ENCODE data around the gene IGFBP4. TPM values are rescaled to one million over a fixed set of nuclear protein-coding genes. Genes with fewer than 3 reads are reported as not detected.

Gene IGFBP4
- total and polyA plus RNA-seq, 2 of the 4 experiments (the other 2 are of a cell fraction): 308 to 1,187 TPM

DNA sequence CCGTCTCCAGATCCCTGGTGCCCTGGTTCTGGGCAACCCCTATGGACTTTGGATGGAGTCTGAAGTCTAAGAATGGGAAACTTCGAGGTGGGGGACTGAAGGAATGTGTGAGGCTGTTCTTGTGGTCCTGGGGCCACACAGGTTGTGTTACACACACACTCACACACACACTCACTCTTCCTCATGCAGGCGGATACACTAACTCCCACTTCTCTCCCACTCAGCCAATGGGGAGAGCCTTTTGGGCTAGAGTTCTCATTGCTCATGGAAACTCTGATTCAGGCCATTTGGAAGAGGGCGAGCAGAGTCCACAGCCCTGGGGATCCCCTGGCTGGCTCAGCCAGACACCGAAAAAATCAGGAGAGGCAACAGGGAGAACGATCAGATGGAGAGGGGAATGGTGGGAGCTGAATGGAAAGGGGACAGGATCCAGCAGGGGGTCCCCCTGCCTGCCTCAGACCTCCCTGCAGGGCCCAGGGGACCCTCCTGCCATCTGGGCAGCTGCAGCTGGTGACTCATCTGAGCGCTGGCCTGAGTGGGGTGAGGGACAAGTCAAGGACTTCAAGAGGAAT, 9.1 kb downstream of the IGFBP4 start (continued):
- TF ChIP-seq FOS (IDR thresholded peaks at IDR 0.05; ENCODE audit: low read depth, low read length): 0 out of 2 replicates have a peak, but pooled peaks have one; percentile 7

DNA sequence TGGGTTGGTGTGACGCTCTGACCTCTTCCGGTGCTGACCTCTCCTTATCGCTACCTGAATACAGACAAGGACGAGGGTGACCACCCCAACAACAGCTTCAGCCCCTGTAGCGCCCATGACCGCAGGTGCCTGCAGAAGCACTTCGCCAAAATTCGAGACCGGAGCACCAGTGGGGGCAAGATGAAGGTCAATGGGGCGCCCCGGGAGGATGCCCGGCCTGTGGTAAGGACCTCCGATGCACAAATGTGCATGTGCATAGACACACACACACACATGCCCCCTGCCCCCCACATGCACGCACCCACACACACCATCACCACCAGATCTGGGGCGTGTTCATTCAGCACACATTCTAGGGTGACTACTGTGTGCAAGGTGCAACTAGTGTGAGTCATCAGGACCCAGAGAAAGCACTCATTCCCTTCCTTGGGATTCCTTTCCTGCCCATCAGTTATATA, 9.7 kb downstream of the IGFBP4 start:
- H3K9me1 ChIP-seq (ENCODE audit: insufficient read depth, low read length): peaks cover 63% of the 10 kb centered on the region
- no peaks in the 10 kb centered on the region for H3K27me3 ChIP-seq (ENCODE audit: control insufficient read depth, insufficient read depth, low read length)
- no peak overlapping the region for H3K4ac ChIP-seq (ENCODE audit: low read depth, low read length)
- POLR2A ChIA-PET (ENCODE audit: unreplicated experiment): no interaction called here
- H4K20me1 ChIP-seq (ENCODE audit: insufficient read depth, low read length): peaks cover 83% of the 10 kb centered on the region
- peak overlapping the region; percentile 4; the same call in 1 of the 2 replicates for H2AK5ac ChIP-seq (ENCODE audit: low read depth, low read length)
- H4K91ac ChIP-seq (ENCODE audit: insufficient read depth, low read depth, low read length): no peak overlapping the region
- H3K18ac ChIP-seq (ENCODE audit: low read depth, low read length): no peak overlapping the region
- peaks cover 57% of the 10 kb centered on the region for H3K4me1 ChIP-seq (ENCODE audit: control insufficient read depth, insufficient read depth, low read length)
- H4K8ac ChIP-seq (ENCODE audit: low read depth in 2 of 2, low read length in 2 of 2): no peak overlapping the region
- H3K56ac ChIP-seq (ENCODE audit: extremely low read depth, insufficient read depth, low read length): no peak overlapping the region
- no peak overlapping the region for H2BK20ac ChIP-seq (ENCODE audit: low read depth, low read length)
- H3K79me1 ChIP-seq (ENCODE audit: low read depth in 1 of 2, low read length in 2 of 2): peaks cover 28 to 88% of the 10 kb centered on the region in 2 experiments
- no peak overlapping the region for H3K4me2 ChIP-seq (ENCODE audit: low read depth, low read length)
- no peak overlapping the region for H2BK15ac ChIP-seq (ENCODE audit: low read depth, low read length)
- H3K23ac ChIP-seq (ENCODE audit: low read depth, low read length): no peak overlapping the region
- no peak overlapping the region for H2BK5ac ChIP-seq (ENCODE audit: low read depth, low read length, poor library complexity, severe bottlenecking)
- dilution Hi-C loops (cut with HindIII; ENCODE audit: low sequenced_read_pairs, unreplicated experiment): no loop called here
- H3K14ac ChIP-seq (replicated peaks; ENCODE audit: low read depth, low read length): no peak overlapping the region
- H2AFZ ChIP-seq (replicated peaks; ENCODE audit: low read length, poor library complexity): no peak overlapping the region
- CTCF ChIA-PET: no interaction called here
- H3K27ac ChIP-seq (ENCODE audit: insufficient read depth, low read length): no peak overlapping the region; the same call in 1 of the 2 replicates
- DNase-seq: peak; percentile 64
- WGBS, 2 experiments (ENCODE audit: extremely low coverage in 2 of 2, insufficient read length in 1 of 2): no CpG with 5 or more reads among the region's 15 CpGs
- intact Hi-C loops (cut with micrococcal nuclease): no loop called here
- H2BK120ac ChIP-seq (ENCODE audit: low read depth, low read length): no peak overlapping the region
- no peaks in the 10 kb centered on the region for H3K9me3 ChIP-seq (ENCODE audit: control insufficient read depth, insufficient read depth, low read length)
- no peak for ATAC-seq (ENCODE audit: low read depth)
- no TSS peak for BruUV-seq (replicated peaks)
- no peak overlapping the region for H3K4me3 ChIP-seq (ENCODE audit: insufficient read depth, low read depth, low read length)
- H2AK9ac ChIP-seq (replicated peaks; ENCODE audit: low read depth, low read length, poor library complexity): no peak overlapping the region
- in situ Hi-C loops (cut with MboI; ENCODE audit: low sequenced_read_pairs): no loop called here
- H3K9ac ChIP-seq (ENCODE audit: low read depth, low read length): no peak overlapping the region
- H3K36me3 ChIP-seq (ENCODE audit: control insufficient read depth, insufficient read depth, low read length): peaks cover 71% of the 10 kb centered on the region
- H4K5ac ChIP-seq (ENCODE audit: low read depth, low read length): no peak overlapping the region
- peak; percentile 42 for TF ChIP-seq RCOR1 (IDR thresholded peaks at IDR 0.05; ENCODE audit: insufficient replicate concordance, low read length)
- TF ChIP-seq POLR2A (IDR thresholded peaks at IDR 0.05; ENCODE audit: low read depth, low read length): no peak
- 0 out of 2 replicates have a peak, but pooled peaks have one; percentile 34 for TF ChIP-seq FOS (IDR thresholded peaks at IDR 0.05; ENCODE audit: low read depth, low read length)
